ENCODE measurements around the gene ZNF112. TPM values are rescaled to one million over a fixed set of nuclear protein-coding genes. Genes with fewer than 3 reads are reported as not detected.
"Not testable (repeated sequence)": the region's sequence is repeated elsewhere in the genome, so short reads cannot be mapped to it uniquely, and the experiment has no call there.

Gene ZNF112
- 3.4 TPM for total RNA-seq
- long read RNA-seq, partial matches to known transcripts: 0 of 6 reads
- long read RNA-seq, other reads (novel, unspliced or antisense): 1 of 6 reads

DNA sequence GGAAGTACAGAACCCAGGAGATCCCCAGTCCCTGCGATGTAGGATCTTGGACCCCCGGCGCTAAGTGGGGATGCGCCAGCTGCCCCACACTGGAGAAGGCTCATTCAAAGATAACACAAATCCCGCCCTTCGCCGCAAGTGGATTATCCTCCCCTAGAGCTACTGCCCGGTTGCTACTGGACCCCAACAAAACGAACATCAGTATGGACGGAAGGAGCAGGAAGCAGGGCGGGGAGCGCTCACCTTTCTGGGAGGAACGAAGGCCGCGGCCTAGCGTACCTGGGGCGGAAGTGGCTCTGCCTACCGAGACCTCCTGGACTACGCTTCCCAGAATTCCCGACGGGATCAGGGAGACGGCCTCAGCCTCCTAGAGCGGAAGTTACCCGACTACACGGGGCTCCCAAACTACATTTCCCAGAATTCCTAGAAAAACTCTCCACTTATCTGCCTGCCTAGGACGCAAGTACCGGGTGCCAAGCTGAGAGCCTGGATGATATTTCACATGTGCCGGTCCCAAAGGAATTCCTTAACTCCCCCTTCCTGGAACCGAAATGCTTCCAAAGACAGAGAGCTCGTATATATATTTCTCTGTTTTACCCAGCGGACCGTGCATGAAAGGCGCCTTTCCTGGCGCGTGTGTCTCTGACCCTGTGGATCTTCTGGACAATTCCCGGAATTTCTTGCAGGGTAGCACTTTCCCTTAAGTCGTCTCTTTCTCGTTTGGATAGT, at the start of gene ZNF112:
Gene ZNF112 (minus strand): TSS at position 298 of the 729 bp plus-strand sequence. CDS start 16,141 bp downstream, outside the sequence.
- intact Hi-C loops (cut with DNase I): no loop called here

DNA sequence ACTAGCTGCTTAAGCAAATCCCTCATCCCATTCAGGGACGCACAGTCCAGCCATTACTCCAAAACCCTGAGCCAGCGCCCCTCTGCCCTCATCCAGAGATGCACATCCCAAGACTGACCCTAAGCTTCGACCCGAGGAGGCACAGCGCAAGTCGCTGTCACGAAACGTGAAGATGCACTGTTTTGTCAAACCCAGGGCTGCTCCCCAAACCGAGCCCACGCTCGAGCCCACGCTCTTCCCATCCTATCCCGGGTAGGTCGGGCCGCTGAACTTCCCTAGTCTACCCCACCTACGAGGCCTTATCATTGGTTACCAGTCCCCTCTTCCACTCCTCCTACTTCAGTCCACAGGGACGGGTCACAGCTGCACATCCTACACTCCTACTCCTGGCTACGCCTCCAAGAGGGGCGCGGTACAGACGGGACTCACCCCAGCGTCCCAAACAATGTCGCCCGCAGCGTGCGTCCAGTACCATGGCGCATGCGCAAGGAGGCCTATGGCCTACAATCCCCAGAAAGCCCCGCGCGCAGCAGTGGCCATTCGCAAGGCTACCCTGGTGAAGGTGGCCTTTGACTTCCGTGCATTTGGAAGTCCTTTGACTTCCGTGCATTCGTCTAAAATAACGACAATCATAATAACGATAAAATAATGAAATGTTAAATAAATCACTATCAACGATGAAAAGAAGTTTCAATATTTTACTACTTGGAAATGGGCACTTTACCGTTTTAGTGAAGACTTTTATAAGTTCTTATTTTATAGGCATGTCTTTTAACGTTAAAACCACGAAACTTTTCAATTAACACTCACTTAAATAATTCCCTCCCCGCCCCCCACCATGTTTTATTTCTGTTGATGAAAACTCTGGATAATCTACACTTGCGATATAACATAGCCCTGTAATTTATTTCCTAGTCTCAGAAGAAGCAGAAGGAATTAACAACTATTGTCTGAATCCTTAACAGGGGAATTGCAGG, 44.9 kb upstream of the ZNF112 start, which contains the start of gene ZNF285:
Gene ZNF285 (minus strand): TSS at position 470 of the 977 bp plus-strand sequence. CDS start 4,395 bp downstream, outside the sequence.
- ATAC-seq (peak; percentile 99), DNase-seq (peak; percentile 93)
- intact Hi-C loops (cut with DNase I): no loop called here
- Histone ChIP-seq H3K4me3 (peak within 1 kb of the TSS; percentile 58), H3K4me1 (no peaks in the 10 kb centered on the region), H3K9me3 (peaks cover 3% of the 10 kb centered on the region), H3K27me3 (no peaks in the 10 kb centered on the region), H3K27ac (no peak within 1 kb of the TSS), H3K36me3 (no peaks in the 10 kb centered on the region)
- TF ChIP-seq, protein P1, sequence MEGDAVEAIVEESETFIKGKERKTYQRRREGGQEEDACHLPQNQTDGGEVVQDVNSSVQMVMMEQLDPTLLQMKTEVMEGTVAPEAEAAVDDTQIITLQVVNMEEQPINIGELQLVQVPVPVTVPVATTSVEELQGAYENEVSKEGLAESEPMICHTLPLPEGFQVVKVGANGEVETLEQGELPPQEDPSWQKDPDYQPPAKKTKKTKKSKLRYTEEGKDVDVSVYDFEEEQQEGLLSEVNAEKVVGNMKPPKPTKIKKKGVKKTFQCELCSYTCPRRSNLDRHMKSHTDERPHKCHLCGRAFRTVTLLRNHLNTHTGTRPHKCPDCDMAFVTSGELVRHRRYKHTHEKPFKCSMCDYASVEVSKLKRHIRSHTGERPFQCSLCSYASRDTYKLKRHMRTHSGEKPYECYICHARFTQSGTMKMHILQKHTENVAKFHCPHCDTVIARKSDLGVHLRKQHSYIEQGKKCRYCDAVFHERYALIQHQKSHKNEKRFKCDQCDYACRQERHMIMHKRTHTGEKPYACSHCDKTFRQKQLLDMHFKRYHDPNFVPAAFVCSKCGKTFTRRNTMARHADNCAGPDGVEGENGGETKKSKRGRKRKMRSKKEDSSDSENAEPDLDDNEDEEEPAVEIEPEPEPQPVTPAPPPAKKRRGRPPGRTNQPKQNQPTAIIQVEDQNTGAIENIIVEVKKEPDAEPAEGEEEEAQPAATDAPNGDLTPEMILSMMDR (IDR thresholded peaks at IDR 0.05): no peak

More for the DNA sequence above, at the start of gene ZNF112:
- Histone ChIP-seq H3K9me3 (peaks cover 13% of the 10 kb centered on the region), H3K27ac (peak within 1 kb of the TSS; percentile 61), H3K27me3 (no peaks in the 10 kb centered on the region), H3K36me3 (no peaks in the 10 kb centered on the region), H3K4me3 (peak within 1 kb of the TSS; percentile 60), H3K4me1 (peaks cover 3% of the 10 kb centered on the region)
- TF ChIP-seq, protein P1 (IDR thresholded peaks at IDR 0.05): no peak
- ATAC-seq: peak; percentile 100
- peak; percentile 92 for DNase-seq

DNA sequence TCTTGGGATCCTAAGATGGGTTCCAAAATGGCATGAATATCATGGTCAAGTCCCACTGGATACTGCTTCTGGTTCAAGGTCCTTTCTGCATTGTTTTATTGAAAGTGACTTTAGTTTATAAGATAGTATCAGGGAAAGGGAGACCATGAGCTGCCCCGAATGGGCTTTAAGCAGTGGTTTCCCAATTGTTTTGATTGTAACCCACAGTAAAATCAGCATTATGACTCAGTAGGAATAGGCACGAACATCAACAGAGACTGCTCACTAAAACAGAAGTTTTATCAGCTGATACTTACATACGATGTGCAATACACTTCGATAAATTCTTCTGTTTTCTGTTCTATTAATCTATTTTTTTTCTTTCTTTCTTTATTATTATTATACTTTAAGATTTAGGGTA, 32.8 kb upstream of the ZNF112 start:
- H3K9me3 ChIP-seq; H3K27me3 ChIP-seq; H3K36me3 ChIP-seq; H3K27ac ChIP-seq; intact Hi-C loops (cut with DNase I); H3K4me1 ChIP-seq; DNase-seq; H3K4me3 ChIP-seq; ATAC-seq: not testable (repeated sequence)

DNA sequence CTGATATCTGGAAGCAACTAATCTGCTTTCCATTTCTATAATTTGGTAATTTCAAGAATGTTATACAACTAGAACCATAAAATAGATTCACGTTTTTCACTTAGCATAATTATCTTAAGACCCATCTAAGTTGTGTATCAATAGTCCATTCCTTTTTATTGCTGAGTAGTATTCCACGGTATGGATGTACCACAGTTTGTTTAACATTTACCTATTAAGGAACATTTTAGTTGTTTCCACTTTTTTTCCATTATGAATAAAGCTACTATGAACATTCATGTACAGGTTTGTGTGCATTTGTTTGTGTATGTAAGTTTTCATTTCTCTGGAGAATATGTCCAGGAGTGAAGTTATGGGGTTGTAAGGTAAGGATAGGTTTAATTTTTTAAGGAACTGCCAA, 18.3 kb upstream of the ZNF112 start:
- Histone ChIP-seq H3K27me3 (no peaks in the 10 kb centered on the region), H3K36me3 (no peaks in the 10 kb centered on the region), H3K9me3 (peaks cover 5% of the 10 kb centered on the region), H3K27ac (no peak overlapping the region), H3K4me1 (no peaks in the 10 kb centered on the region), H3K4me3 (no peak overlapping the region)
- TF ChIP-seq, protein P1 (IDR thresholded peaks at IDR 0.05): no peak
- ATAC-seq: no peak
- intact Hi-C loops (cut with DNase I): no loop called here
- DNase-seq: no peak

DNA sequence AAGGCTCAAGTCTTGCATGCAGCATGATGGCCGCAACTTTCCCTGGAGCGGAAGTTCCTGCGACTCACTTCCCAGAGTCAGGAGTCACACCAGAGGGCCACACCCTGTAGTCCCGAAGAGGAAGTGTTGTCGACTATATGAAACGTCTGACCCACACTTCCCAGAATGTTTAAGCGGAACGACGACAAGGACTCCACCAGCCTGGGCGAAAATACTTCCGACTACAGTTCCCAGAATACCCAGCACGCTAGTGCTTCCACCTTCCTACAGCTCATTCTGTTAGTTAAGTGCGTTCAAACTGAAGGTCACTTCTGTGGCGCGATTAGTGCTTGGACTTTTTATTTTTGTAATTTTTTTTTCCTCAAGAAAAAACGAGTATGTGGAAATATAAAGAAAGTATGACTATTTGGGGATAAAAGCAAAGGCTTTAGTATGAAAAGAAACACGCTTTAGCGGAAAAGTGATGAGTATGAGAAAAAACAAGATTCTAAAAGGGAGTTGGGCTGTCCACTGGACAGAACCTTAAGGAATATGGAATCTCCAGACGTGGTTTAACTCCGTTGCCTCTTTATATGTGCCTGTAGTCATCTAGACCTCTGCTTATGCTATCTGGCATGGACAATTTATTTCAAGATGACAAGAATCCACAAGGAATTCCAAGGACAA, 15.5 kb upstream of the ZNF112 start:
- H3K4me1 ChIP-seq: no peaks in the 10 kb centered on the region
- peaks cover 5% of the 10 kb centered on the region for H3K9me3 ChIP-seq
- H3K36me3 ChIP-seq: no peaks in the 10 kb centered on the region
- no peak for DNase-seq
- H3K27me3 ChIP-seq: no peaks in the 10 kb centered on the region
- ATAC-seq: no peak
- intact Hi-C loops (cut with DNase I): no loop called here
- H3K4me3 ChIP-seq: no peak overlapping the region
- H3K27ac ChIP-seq: no peak overlapping the region
- TF ChIP-seq, protein P1 (IDR thresholded peaks at IDR 0.05): no peak

Data from upper lobe of right lung (tissue), 1 donor.